OCI-LY3 (cell line): ENCODE measurements around the gene NPLOC4.

Source experiments
- EZH2phosphoT487 ChIP-seq: fragments of 200-600 bp; shearing (Covaris generic); IDR thresholded peaks from 2 replicates; pipeline ENCODE4 v1.6.1; 2018; ENCODE audit warnings: antibody characterized with exemption, mixed run types, low read depth
- TF ChIP-seq, protein P1 (sequence below): fragments of 200-600, 300-600 bp; sonication (generic); IDR thresholded peaks from 2 replicates; pipeline ENCODE4 v1.5.1; 2014; ENCODE audit warnings: antibody characterized with exemption, low read length, low read depth

DNA sequence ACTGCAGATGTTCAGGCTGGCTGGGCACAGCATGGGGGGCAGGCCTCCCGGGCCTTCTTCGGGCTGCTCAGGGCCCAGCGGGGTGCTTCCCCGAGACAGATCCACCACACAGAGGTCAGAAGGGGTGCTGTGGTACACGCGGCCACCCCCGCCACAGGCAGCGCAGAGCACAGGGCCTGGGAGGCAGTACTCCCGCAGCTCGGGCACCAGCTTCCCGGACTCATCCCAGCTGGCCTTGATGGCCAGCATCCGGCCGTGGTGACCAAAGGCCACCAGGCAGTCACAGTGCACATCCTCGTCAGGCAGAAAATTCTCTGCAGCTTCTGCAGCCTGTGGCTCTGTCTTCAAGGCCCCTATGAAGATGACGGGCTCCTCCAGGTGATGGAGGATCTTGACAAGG lies 86.6 kb downstream of the NPLOC4 start:
- TF ChIP-seq, protein P1, sequence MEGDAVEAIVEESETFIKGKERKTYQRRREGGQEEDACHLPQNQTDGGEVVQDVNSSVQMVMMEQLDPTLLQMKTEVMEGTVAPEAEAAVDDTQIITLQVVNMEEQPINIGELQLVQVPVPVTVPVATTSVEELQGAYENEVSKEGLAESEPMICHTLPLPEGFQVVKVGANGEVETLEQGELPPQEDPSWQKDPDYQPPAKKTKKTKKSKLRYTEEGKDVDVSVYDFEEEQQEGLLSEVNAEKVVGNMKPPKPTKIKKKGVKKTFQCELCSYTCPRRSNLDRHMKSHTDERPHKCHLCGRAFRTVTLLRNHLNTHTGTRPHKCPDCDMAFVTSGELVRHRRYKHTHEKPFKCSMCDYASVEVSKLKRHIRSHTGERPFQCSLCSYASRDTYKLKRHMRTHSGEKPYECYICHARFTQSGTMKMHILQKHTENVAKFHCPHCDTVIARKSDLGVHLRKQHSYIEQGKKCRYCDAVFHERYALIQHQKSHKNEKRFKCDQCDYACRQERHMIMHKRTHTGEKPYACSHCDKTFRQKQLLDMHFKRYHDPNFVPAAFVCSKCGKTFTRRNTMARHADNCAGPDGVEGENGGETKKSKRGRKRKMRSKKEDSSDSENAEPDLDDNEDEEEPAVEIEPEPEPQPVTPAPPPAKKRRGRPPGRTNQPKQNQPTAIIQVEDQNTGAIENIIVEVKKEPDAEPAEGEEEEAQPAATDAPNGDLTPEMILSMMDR = no peak
- no peak for TF ChIP-seq EZH2phosphoT487
